NCI-H774 (cell line): Measurements from ENCODE around the gene WDR18.

Source experiments
- DNase-seq: peaks from one replicate; lab custom pipeline; 2025; lab: John Stamatoyannopoulos, UW

Gene WDR18

DNA sequence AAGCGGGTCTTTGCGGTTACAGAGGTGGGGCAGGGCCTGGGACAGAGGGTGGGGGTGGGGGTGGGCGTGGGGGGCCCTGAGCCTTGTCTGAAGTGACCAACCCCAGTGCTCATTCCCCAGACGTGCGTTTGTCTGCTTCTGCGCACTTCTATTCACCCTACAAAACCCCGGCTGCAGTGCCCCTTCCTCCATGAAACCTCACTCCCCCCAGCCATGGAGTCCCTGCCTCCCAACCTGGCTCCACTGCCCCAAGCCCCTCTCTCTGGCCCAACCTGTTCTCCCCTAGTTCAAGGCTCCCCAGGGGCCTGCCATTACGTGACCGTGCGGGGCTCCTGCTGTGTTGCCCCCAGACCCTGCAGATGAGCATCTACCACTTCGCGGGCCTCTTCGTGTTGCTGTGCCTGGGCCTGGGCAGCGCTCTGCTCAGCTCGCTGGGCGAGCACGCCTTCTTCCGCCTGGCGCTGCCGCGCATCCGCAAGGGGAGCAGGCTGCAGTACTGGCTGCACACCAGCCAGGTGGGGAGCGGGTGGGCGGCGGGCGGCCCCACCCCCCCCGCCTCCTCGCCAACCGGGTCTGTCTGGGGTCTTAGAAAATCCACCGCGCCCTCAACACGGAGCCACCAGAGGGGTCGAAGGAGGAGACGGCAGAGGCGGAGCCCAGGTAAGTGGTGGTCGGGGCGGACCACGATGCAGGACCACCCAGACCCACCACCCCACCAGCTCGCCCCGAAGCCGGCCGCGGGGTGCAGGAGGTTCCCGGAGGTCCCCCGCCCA is 24.3 kb downstream of the WDR18 start:
- DNase-seq, result no peak

DNA sequence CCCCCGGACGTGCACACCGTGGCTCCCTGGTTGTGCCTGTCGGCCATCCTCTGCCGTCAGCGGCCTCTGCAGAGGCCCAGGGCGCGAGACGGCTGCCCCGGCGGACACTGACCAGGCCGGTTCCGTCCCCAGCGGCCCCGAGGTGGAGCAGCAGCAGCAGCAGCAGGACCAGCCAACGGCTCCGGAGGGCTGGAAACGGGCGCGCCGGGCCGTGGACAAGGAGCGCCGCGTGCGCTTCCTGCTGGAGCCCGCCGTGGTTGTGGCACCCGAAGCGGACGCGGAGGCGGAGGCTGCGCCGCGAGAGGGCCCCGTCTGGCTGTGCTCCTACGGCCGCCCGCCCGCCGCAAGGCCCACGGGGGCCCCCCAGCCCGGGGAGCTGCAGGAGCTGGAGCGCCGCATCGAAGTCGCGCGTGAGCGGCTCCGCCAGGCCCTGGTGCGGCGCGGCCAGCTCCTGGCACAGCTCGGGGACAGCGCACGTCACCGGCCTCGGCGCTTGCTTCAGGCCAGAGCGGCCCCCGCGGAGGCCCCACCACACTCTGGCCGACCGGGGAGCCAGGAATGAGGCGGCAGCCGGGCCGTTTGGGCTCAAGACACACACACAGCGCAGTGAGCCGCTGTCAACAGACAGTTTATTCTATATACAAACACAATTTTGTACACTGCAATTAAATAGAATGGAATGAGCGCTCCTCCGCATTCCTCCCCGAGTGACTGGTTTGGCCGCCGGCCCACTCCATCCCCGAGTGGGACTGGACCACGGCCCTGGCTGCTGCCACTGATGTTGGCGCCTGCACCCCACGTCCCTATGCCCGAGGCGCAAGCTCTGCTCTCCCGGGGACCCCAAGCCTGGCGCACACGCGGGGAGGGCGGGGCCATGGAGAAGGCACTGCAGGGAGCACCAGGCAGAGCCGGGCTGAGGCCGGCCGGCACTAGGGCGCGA is 25.2 kb downstream of the WDR18 start:
- no peak for DNase-seq

DNA sequence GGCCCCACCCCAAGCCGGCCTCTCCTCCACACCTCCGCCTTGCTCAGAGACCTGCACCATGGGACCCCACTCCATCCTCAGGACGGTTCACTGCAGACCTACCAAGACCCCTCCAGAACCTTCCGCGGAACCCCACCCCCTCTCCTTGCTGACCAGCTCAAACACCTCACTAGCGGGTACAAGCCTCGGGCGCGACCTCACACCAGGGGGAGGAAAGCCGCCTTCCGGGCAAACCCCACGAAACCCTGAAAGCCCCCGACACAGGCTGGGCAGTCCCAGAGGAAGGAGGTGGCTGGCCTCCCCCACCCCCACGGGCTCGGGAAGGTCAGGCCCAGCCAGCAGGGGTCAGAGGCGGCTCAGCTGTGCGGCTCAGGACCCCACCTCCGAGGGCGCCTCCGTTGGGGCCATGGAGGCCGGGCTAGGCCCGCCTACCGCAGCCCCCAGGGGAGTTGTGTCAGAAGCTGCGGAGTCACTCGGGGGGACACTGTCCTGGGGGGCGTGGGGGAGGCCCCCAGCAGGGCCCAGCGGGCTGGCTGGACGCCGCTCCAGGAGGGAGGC is 25.9 kb downstream of the WDR18 start:
- DNase-seq, result no peak

DNA sequence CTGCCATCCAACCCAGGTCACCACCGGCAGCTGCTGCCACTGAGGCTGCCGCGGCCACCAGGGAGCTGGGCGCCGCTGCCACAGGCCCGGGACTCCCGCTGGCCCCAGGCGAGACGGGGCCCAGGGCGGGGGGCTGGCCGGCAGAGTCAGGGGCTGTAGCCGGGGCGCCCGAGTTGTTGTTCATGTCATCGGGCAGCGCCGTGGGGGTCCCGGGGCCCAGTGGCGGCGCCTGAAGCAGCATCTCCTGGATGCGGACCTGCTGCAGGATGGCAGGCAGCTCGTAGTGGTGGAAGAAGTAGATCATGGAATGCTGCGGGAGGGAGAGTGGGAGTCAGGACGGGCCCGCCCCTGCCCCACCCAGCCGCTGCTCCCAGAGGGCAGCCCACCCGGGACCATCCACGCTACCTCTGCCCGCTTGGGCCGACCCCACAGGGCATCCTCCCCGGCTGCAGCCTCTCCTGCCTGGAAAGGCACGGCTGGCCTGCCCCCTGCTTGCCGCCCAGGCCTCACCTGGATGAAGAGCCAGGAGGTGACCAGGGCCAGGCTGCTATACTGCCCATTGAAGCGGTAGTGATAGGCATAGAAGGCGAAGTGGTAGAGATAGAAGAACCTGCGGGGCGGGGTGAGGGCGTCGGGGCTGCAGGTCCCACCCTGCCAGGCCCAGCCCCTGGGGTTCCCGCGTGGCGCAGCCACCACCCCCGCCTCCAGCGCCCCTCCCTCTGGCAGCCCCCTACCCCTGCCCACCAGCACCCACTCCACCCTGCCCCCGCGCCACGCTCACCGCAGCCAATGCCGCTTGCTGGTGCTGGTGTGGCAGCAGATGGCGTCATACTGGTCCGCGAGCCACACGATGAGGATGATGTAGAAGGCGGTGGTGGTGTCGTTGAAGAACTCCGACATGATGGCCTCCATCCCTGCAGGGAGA is 26.7 kb downstream of the WDR18 start:
- no peak for DNase-seq

DNA sequence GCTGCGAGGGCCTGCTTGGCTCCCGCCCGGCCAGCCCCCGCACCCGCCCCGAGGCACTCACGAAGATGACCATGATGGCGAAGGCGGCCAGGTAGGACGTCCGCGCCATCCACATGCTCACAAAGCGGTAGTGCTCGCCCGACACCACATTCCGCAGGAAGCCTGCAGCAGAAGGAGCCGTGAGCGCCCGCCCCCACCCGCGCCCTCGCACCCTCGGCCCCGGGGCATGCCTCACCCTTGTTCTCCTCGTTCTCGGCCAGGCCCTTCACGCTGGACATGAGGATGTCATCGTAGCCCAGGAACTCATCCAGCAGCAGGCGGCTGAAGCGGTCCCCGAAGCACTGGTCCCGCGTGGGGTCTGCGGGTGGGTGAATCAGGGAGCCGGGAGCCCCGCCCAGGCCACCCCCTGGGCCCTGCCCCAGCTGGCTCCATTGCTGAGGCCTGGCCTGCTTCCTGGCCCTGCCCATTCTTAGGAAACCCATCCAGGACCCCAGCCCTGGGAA is 27.7 kb downstream of the WDR18 start:
- DNase-seq, result no peak

DNA sequence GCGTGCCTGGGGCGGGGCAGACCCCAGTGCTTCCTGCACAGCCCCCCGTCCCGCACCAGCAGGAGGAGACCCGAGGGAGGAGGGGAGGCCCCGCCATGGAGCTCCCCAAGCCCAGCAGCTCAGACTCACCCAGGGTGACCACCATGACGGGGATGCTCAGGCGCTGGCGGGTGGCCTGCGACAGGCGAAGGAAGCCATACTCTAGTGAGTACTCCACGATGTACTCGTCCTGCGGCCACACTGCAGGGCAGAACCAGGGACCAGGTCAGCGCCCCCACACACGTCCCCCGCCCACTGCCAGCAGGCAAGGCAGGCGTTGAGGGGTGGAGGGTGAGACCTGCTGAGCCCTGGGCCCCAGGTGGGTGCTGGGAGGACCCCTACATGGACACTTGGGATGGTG is 28.2 kb downstream of the WDR18 start:
- DNase-seq, result no peak

GRCh38 chr19:1013218-1013617 is 29.1 kb downstream of the WDR18 start:
- DNase-seq, result no peak

GRCh38 chr19:1014161-1015060 is 30.3 kb downstream of the WDR18 start:
- DNase-seq, result no peak

GRCh38 chr19:1015061-1015781 is 31.1 kb downstream of the WDR18 start:
- DNase-seq, result no peak

- DNase-seq, result no peak
Observed at GRCh38 chr19:1015782-1016646, 31.9 kb downstream of the WDR18 start.

- no peak for DNase-seq
Observed at GRCh38 chr19:1016647-1017114, 32.5 kb downstream of the WDR18 start.

DNA sequence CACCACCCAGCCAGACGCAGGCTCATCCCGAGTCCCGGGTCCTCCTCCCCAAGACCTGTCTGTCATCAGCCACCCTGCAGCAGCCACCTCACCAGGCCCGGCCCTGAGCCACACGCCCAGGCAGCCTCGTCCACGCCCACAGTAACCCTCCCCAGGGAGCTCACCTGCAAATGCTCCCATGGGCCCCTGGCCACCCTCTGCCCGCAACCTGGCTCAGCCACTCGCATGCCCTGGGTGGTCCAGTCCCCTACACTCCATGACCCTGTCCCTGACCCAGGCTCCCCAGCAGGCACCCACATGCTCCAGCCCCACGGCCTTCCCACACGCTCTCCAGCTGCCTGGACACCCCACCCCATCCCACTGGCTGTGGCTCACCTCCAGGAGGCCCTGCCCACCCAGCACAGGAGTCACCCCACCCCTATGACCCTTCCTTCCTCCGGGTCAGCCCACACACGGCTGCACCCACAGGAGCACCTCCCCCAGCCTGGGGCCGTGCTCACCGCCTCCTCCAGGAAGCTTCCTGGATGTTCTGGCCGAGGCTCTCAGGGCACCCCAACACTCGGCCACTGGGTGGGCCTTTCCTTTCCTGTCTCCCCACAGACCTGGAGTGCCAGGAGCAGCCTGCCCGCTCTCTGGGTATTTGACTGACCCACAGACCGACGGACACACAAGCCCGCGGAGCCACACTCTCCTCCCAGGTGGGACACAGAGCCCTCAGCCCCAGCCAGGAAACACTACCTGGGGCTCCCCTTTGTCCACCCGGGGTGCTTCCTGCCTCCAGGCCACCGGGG is 33.2 kb downstream of the WDR18 start:
- no peak for DNase-seq

DNA sequence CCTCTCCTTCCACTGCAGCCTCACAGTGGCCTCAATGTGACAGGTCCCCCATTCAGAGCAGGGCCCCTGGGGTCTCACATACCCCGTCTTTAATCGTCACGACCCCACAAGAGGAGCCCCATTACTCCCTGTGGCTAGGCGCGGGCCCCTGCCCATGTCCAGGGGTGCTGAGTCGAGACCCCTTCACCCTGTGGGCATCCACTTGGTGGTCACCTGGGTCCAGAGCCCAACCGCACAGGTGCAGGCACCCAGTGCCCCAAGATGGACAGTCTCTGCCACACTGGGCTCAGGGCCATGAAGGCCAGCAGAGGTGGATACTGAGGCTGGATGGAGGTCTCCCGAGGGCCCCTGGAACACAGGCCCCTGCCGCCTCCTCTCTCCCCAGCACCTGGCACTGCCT is 33.8 kb downstream of the WDR18 start:
- DNase-seq, result no peak

GRCh38 chr19:1018393-1018792 is 34.2 kb downstream of the WDR18 start:
- DNase-seq, result no peak

DNA sequence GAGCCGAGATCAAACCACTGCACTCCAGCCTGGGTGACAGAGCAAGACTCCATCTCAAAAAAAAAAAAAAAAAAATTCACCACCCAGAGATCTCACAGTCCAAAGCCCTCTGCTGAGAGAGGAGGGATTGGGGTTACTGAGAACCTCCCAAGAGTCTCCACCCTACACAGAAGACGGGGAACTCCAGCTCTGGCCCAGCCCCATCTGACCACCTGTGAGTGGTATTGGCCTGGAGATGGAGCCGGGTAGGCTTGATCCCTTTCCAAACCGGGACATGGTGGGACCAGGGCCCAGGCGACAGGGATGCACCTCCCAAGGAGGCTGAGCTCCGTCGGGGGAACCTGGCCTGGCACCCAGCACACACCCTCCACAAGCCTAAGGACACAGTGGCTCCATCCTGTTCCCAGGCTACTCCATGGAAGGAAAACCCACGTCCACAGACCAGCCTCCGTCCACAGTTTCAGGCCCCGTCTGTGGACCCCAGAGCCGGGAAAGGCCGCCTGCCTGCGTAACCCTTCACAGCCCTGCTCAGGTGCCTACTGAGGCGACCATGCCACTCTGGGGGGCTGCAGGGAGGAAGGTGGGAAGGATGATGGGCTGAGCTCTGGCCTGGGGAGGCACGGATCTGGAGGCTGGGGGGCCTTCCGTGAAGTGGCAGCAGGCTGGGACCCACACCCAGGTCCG is 34.9 kb downstream of the WDR18 start:
- no peak for DNase-seq

GRCh38 chr19:1019616-1019961 is 35.4 kb downstream of the WDR18 start:
- no peak for DNase-seq
